HL-60 (cell line): ENCODE data around the gene TMEM198.
A peak's percentile ranks its signal among the peaks of the same experiment; 100 is the strongest.

Experiments used
- DNase-seq, 2 experiments: peaks; one replicate each; pipeline ENCODE4 v3.0.0-alpha.2; 2010 to 2020; ENCODE audit warnings: low read depth in 1 of 2, low spot score in 1 of 2
- H3K27ac ChIP-seq: fragments of 250-450 bp; sonication (Bioruptor Pico); replicated peaks from 2 replicates; pipeline ENCODE4 v1.5.1; 2020; ENCODE audit warnings: mild to moderate bottlenecking, moderate library complexity
- H3K27me3 ChIP-seq: fragments of 250-450 bp; sonication (Bioruptor Pico); 2 replicates; pipeline ENCODE4 v1.5.1; 2021; ENCODE audit warnings: mild to moderate bottlenecking, moderate library complexity; ENCODE audit not compliant: insufficient read depth, poor library complexity, severe bottlenecking
- H3K4me3 ChIP-seq: replicated peaks from 2 replicates; pipeline ENCODE4 v1.5.1; 2011; ENCODE audit warnings: mild to moderate bottlenecking, control low read depth, low read length; ENCODE audit not compliant: insufficient read depth
- CTCF ChIP-seq: IDR thresholded peaks from one replicate; pipeline ENCODE4 v1.5.1; 2011; ENCODE audit warnings: low read length, control low read depth, inconsistent platforms; ENCODE audit not compliant: insufficient read depth
- GABPA ChIP-seq: IDR thresholded peaks from 2 replicates; pipeline ENCODE4 v1.6.1; 2012; ENCODE audit warnings: low read depth
- POLR2AphosphoS5 ChIP-seq: IDR thresholded peaks from 2 replicates; pipeline ENCODE4 v1.6.1; 2012; ENCODE audit warnings: low read depth
- REST ChIP-seq: IDR thresholded peaks from 2 replicates; pipeline ENCODE4 v1.6.1; 2012; ENCODE audit warnings: low read depth; ENCODE audit not compliant: insufficient replicate concordance
- SPI1 ChIP-seq: IDR thresholded peaks from 2 replicates; pipeline ENCODE4 v1.6.1; 2012; ENCODE audit warnings: low read depth, mild to moderate bottlenecking, borderline replicate concordance

The TMEM198 gene

GRCh38 chr2:219559156-219559915 is 15.5 kb downstream of the TMEM198 start:
- TF ChIP-seq POLR2AphosphoS5, result no peak
- TF ChIP-seq REST, result no peak
- TF ChIP-seq GABPA, result no peak
- TF ChIP-seq CTCF, result no peak
- TF ChIP-seq SPI1, result no peak
- no peak for DNase-seq
- no peaks in the 10 kb centered on the region for H3K27me3 ChIP-seq
- no peak overlapping the region for H3K27ac ChIP-seq
- no peak overlapping the region for H3K4me3 ChIP-seq

GRCh38 chr2:219560037-219560892 is 16.4 kb downstream of the TMEM198 start:
- H3K4me3 ChIP-seq, result no peak overlapping the region
- DNase-seq, result no peak
- no peaks in the 10 kb centered on the region for H3K27me3 ChIP-seq
- TF ChIP-seq POLR2AphosphoS5 (no peak), REST (no peak), CTCF (peak; percentile 31), SPI1 (no peak), GABPA (no peak)
- H3K27ac ChIP-seq, result no peak overlapping the region

GRCh38 chr2:219560893-219561178 is 17.0 kb downstream of the TMEM198 start:
- no peaks in the 10 kb centered on the region for H3K27me3 ChIP-seq
- no peak overlapping the region for H3K4me3 ChIP-seq
- no peak overlapping the region for H3K27ac ChIP-seq
- TF ChIP-seq CTCF (no peak), POLR2AphosphoS5 (no peak), REST (no peak), SPI1 (no peak), GABPA (no peak)
- DNase-seq, result no peak
